Liver (tissue), 9 donors: Measurements from ENCODE around the gene PSMG3. TPM values are rescaled to one million over a fixed set of nuclear protein-coding genes. Genes with fewer than 3 reads are reported as not detected.

Source experiments
- DNase-seq: peaks from one replicate; pipeline ENCODE4 v3.0.0-alpha.2; 2017; ENCODE audit warnings: low spot score
- H3K27ac ChIP-seq, 2 donors: one replicate each; pipeline ENCODE4 v1.7.0; 2013; ENCODE audit warnings: inconsistent platforms in 2 of 2, low read length in 2 of 2, control low read depth in 1 of 2, low read depth in 1 of 2, mild to moderate bottlenecking in 1 of 2
- H3K27me3 ChIP-seq, 4 donors: one replicate each; pipeline versions ENCODE4 v1.6.1 to v1.7.0; 2013; ENCODE audit warnings: low read length in 3 of 4, inconsistent platforms in 1 of 4, mild to moderate bottlenecking in 1 of 4, moderate library complexity in 1 of 4; ENCODE audit not compliant: control insufficient read depth in 4 of 4, insufficient read depth in 4 of 4
- H3K36me3 ChIP-seq, 4 donors: one replicate each; pipeline versions ENCODE4 v1.6.1 to v1.7.0; 2013; ENCODE audit warnings: low read length in 3 of 4, mild to moderate bottlenecking in 3 of 4, low read depth in 1 of 4, moderate library complexity in 1 of 4; ENCODE audit not compliant: control insufficient read depth in 4 of 4, insufficient read depth in 3 of 4
- H3K4me1 ChIP-seq, 4 donors: one replicate each; pipeline versions ENCODE4 v1.6.1 to v1.7.0; 2013; ENCODE audit warnings: low read length in 3 of 4, mild to moderate bottlenecking in 3 of 4, moderate library complexity in 1 of 4; ENCODE audit not compliant: control insufficient read depth in 4 of 4, insufficient read depth in 4 of 4
- H3K4me3 ChIP-seq, 3 donors: one replicate each; pipeline versions ENCODE4 v1.6.1 to v1.7.0; 2013; ENCODE audit warnings: low read length in 3 of 3, control low read depth in 1 of 3, low read depth in 1 of 3, mild to moderate bottlenecking in 1 of 3
- H3K9ac ChIP-seq, 2 donors: one replicate each; pipeline ENCODE4 v1.7.0; 2013; ENCODE audit warnings: low read length in 2 of 2, mild to moderate bottlenecking in 2 of 2, moderate library complexity in 2 of 2, control low read depth in 1 of 2, low read depth in 1 of 2
- H3K9me3 ChIP-seq, 4 donors: one replicate each; pipeline versions ENCODE4 v1.6.1 to v1.7.0; 2013; ENCODE audit warnings: low read length in 3 of 4; ENCODE audit not compliant: control insufficient read depth in 4 of 4
- EGR1 ChIP-seq, 2 donors: IDR thresholded peaks; 2 replicates each; pipeline ENCODE4 v1.6.1; 2016 to 2018; ENCODE audit warnings: antibody characterized with exemption in 2 of 2, low read depth in 2 of 2
- FOXA1 ChIP-seq: IDR thresholded peaks from 2 replicates; pipeline ENCODE4 v1.6.1; 2016; ENCODE audit warnings: antibody characterized with exemption
- FOXA2 ChIP-seq: IDR thresholded peaks from 2 replicates; pipeline ENCODE4 v1.6.1; 2016; ENCODE audit warnings: antibody characterized with exemption
- GABPA ChIP-seq, 2 donors: IDR thresholded peaks in 1 of 2; conservative IDR thresholded peaks in 1 of 2; 2 replicates each; pipeline ENCODE4 v1.6.1; 2016; ENCODE audit warnings: antibody characterized with exemption in 2 of 2, mild to moderate bottlenecking in 1 of 2, moderate library complexity in 1 of 2
- HNF4A ChIP-seq, 2 donors: conservative IDR thresholded peaks; 2 replicates each; pipeline ENCODE4 v1.6.1; 2016; ENCODE audit warnings: antibody characterized with exemption in 2 of 2, mild to moderate bottlenecking in 2 of 2
- HNF4G ChIP-seq: IDR thresholded peaks from 2 replicates; pipeline ENCODE4 v1.6.1; 2016; ENCODE audit warnings: antibody characterized with exemption
- JUND ChIP-seq, 2 donors: IDR thresholded peaks; 2 replicates each; pipeline ENCODE4 v1.6.1; 2016; ENCODE audit warnings: antibody characterized with exemption in 2 of 2
- NR2F2 ChIP-seq: IDR thresholded peaks from 2 replicates; pipeline ENCODE4 v1.6.1; 2016; ENCODE audit warnings: antibody characterized with exemption
- RAD21 ChIP-seq, 2 donors: IDR thresholded peaks; 2 replicates each; pipeline ENCODE4 v1.6.1; 2016; ENCODE audit warnings: antibody characterized with exemption in 2 of 2, mild to moderate bottlenecking in 2 of 2
- RXRA ChIP-seq, 2 donors: IDR thresholded peaks; 2 replicates each; pipeline ENCODE4 v1.6.1; 2017 to 2018; ENCODE audit warnings: antibody characterized with exemption in 2 of 2, mild to moderate bottlenecking in 1 of 2
- SP1 ChIP-seq: IDR thresholded peaks from 2 replicates; pipeline ENCODE4 v1.6.1; 2018; ENCODE audit warnings: antibody characterized with exemption, mild to moderate bottlenecking
- TAF1 ChIP-seq: conservative IDR thresholded peaks from 2 replicates; pipeline ENCODE4 v1.6.1; 2016; ENCODE audit warnings: antibody characterized with exemption, mild to moderate bottlenecking
- YY1 ChIP-seq: IDR thresholded peaks from 2 replicates; pipeline ENCODE4 v1.6.1; 2016; ENCODE audit warnings: antibody characterized with exemption, mild to moderate bottlenecking
- WGBS: extraction: QIAGEN DNeasy Blood & Tissue Kit; methylation state at CpG from one replicate; pipeline ENCODE4 v1.1.7; 2013; 5-methylcytosine and 5-hydroxymethylcytosine counted together
- polyA plus RNA-seq, 2 donors: library from polyadenylated mRNA; stranded (reverse) in 1 of 2; unstranded in 1 of 2; fragments of 200-250 nt in 1 of 2; fragments of >200 nt in 1 of 2; fragmentation: Nextera tagmentation in 1 of 2; extraction: Ambion mirVana in 1 of 2; gene quantifications; one replicate each; pipeline versions ENCODE4 v1.2.1 to v1.2.3, GENCODE V29; 2013 to 2015
- total RNA-seq, 2 donors: library from RNA; depleted of rRNA; stranded (reverse); fragments of >200 nt; gene quantifications; one replicate each; pipeline ENCODE4 v1.2.3, GENCODE V29; 2014
- TF ChIP-seq, protein P1 (sequence below): IDR thresholded peaks from 2 replicates; pipeline ENCODE4 v1.6.1; 2016; ENCODE audit warnings: antibody characterized with exemption, mild to moderate bottlenecking
- TF ChIP-seq, protein P2 (sequence below): IDR thresholded peaks from 2 replicates; pipeline ENCODE4 v1.6.1; 2016; ENCODE audit warnings: antibody characterized with exemption
- TF ChIP-seq, protein P3 (sequence below): fragments of 150-350 bp; IDR thresholded peaks from 2 replicates; pipeline ENCODE4 v1.5.1; 2017; ENCODE audit warnings: improper control_type of control experiment, low read depth, low read length; ENCODE audit not compliant: missing input control
- TF ChIP-seq, protein P4 (sequence below): IDR thresholded peaks from 2 replicates; pipeline ENCODE4 v1.6.1; 2016; ENCODE audit warnings: antibody characterized with exemption
- TF ChIP-seq, protein P5 (sequence below): IDR thresholded peaks from 2 replicates; pipeline ENCODE4 v1.6.1; 2016; ENCODE audit warnings: antibody characterized with exemption
- donor health status: healthy.
- donor health status: healthy.
- donor health status: healthy.
- donor health status: healthy.
- donor health status: healthy.

PSMG3 gene
- total and polyA plus RNA-seq, 4 donors: 10.1 to 22.4 (median 15.7) TPM

DNA sequence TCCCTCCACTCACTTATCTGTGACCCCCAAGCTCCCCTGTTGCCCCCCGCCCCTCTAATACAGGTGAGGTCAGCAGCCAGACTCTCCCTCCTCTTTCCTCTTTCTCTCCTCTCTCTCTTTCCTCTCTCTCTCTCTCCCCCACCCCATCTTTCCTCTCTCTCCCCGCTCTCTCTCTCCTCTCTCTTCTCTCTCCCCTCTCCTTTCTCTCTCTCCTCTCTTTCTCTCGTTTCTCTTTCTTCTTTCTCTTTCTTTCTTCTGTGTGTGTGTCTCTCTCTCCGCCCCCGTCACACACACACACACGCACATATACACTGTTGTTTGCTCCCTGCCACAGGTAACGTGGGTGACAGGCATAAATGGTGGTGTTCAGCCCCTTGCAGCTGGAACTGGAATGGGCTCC, 37.2 kb upstream of the PSMG3 start (continued):
- no peak for TF ChIP-seq JUND (IDR thresholded peaks at IDR 0.05)

DNA sequence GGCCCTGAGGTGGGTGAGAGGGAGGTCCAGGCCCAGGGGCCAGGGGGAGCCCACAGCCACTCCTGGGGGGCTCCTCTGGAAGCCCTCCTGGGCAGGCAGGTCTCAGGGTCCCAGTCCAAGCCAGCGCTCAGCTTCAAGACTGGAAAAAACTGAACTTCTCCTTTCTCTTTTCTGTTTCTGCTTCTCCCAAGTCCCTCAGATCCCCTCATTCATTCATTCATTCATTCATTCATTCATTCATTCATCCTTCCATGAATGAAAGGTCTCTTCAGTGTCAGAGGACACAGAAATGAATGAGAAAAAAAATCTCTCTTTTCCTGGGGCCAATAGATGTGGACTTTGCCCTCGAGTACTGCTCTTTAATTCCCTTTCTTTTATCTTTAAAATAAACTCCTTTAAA, 34.6 kb upstream of the PSMG3 start:
- TF ChIP-seq, protein P1, sequence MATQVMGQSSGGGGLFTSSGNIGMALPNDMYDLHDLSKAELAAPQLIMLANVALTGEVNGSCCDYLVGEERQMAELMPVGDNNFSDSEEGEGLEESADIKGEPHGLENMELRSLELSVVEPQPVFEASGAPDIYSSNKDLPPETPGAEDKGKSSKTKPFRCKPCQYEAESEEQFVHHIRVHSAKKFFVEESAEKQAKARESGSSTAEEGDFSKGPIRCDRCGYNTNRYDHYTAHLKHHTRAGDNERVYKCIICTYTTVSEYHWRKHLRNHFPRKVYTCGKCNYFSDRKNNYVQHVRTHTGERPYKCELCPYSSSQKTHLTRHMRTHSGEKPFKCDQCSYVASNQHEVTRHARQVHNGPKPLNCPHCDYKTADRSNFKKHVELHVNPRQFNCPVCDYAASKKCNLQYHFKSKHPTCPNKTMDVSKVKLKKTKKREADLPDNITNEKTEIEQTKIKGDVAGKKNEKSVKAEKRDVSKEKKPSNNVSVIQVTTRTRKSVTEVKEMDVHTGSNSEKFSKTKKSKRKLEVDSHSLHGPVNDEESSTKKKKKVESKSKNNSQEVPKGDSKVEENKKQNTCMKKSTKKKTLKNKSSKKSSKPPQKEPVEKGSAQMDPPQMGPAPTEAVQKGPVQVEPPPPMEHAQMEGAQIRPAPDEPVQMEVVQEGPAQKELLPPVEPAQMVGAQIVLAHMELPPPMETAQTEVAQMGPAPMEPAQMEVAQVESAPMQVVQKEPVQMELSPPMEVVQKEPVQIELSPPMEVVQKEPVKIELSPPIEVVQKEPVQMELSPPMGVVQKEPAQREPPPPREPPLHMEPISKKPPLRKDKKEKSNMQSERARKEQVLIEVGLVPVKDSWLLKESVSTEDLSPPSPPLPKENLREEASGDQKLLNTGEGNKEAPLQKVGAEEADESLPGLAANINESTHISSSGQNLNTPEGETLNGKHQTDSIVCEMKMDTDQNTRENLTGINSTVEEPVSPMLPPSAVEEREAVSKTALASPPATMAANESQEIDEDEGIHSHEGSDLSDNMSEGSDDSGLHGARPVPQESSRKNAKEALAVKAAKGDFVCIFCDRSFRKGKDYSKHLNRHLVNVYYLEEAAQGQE: no peak
- TF ChIP-seq, protein P2, sequence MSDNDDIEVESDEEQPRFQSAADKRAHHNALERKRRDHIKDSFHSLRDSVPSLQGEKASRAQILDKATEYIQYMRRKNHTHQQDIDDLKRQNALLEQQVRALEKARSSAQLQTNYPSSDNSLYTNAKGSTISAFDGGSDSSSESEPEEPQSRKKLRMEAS: no peak
- TF ChIP-seq, protein P3, sequence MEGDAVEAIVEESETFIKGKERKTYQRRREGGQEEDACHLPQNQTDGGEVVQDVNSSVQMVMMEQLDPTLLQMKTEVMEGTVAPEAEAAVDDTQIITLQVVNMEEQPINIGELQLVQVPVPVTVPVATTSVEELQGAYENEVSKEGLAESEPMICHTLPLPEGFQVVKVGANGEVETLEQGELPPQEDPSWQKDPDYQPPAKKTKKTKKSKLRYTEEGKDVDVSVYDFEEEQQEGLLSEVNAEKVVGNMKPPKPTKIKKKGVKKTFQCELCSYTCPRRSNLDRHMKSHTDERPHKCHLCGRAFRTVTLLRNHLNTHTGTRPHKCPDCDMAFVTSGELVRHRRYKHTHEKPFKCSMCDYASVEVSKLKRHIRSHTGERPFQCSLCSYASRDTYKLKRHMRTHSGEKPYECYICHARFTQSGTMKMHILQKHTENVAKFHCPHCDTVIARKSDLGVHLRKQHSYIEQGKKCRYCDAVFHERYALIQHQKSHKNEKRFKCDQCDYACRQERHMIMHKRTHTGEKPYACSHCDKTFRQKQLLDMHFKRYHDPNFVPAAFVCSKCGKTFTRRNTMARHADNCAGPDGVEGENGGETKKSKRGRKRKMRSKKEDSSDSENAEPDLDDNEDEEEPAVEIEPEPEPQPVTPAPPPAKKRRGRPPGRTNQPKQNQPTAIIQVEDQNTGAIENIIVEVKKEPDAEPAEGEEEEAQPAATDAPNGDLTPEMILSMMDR: no peak
- TF ChIP-seq RAD21 (IDR thresholded peaks at IDR 0.05): no peak
- no peak for TF ChIP-seq GABPA (IDR thresholded peaks at IDR 0.05 in 1 of 2, conservative IDR thresholded peaks at IDR 0.05 in 1 of 2)
- no peak for TF ChIP-seq HNF4G
- no peak for TF ChIP-seq HNF4A (conservative IDR thresholded peaks at IDR 0.05)
- TF ChIP-seq YY1: no peak
- no peak for TF ChIP-seq RXRA (IDR thresholded peaks at IDR 0.05)
- TF ChIP-seq TAF1: no peak
- no peak for TF ChIP-seq FOXA1
- no peak for TF ChIP-seq FOXA2
- TF ChIP-seq, protein P4, sequence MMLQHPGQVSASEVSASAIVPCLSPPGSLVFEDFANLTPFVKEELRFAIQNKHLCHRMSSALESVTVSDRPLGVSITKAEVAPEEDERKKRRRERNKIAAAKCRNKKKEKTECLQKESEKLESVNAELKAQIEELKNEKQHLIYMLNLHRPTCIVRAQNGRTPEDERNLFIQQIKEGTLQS: no peak
- no peak for TF ChIP-seq SP1
- TF ChIP-seq JUND (IDR thresholded peaks at IDR 0.05): no peak
- TF ChIP-seq, protein P5, sequence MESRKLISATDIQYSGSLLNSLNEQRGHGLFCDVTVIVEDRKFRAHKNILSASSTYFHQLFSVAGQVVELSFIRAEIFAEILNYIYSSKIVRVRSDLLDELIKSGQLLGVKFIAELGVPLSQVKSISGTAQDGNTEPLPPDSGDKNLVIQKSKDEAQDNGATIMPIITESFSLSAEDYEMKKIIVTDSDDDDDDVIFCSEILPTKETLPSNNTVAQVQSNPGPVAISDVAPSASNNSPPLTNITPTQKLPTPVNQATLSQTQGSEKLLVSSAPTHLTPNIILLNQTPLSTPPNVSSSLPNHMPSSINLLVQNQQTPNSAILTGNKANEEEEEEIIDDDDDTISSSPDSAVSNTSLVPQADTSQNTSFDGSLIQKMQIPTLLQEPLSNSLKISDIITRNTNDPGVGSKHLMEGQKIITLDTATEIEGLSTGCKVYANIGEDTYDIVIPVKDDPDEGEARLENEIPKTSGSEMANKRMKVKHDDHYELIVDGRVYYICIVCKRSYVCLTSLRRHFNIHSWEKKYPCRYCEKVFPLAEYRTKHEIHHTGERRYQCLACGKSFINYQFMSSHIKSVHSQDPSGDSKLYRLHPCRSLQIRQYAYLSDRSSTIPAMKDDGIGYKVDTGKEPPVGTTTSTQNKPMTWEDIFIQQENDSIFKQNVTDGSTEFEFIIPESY: no peak
- TF ChIP-seq NR2F2: no peak
- no peak for TF ChIP-seq EGR1 (IDR thresholded peaks at IDR 0.05; ENCODE audit: low read depth in 2 of 2)
- Histone ChIP-seq H3K4me3 (no peak overlapping the region), H3K4me1 (no peaks in the 10 kb centered on the region), H3K9me3 (no peaks in the 10 kb centered on the region), H3K36me3 (no peaks in the 10 kb centered on the region), H3K27ac (no peak overlapping the region), H3K9ac (no peak overlapping the region), H3K27me3 (peaks cover 0 to 5% (median 0%) of the 10 kb centered on the region in 4 donors)
- DNase-seq: no peak
- 66% methylated on average over 2 of the region's 2 CpGs for WGBS
